OCI-LY1 (cell line): ENCODE data around the gene PKMYT1.

Experiments
- EZH2 ChIP-seq: fragments of 200-600 bp; sonication (generic), shearing (Covaris generic); IDR thresholded peaks from 2 replicates; pipeline ENCODE4 v1.8.0; 2017; ENCODE audit warnings: borderline replicate concordance, mixed run types, mild to moderate bottlenecking, antibody characterized with exemption, low read length, moderate library complexity, mixed read lengths
- TF ChIP-seq, protein P1 (sequence below): fragments of 200-600 bp; sonication (generic), shearing (Covaris generic); IDR thresholded peaks from 2 replicates; pipeline ENCODE4 v1.5.1; 2017; ENCODE audit warnings: mild to moderate bottlenecking, antibody characterized with exemption, low read length, moderate library complexity, mixed read lengths

- TF ChIP-seq, protein P1, sequence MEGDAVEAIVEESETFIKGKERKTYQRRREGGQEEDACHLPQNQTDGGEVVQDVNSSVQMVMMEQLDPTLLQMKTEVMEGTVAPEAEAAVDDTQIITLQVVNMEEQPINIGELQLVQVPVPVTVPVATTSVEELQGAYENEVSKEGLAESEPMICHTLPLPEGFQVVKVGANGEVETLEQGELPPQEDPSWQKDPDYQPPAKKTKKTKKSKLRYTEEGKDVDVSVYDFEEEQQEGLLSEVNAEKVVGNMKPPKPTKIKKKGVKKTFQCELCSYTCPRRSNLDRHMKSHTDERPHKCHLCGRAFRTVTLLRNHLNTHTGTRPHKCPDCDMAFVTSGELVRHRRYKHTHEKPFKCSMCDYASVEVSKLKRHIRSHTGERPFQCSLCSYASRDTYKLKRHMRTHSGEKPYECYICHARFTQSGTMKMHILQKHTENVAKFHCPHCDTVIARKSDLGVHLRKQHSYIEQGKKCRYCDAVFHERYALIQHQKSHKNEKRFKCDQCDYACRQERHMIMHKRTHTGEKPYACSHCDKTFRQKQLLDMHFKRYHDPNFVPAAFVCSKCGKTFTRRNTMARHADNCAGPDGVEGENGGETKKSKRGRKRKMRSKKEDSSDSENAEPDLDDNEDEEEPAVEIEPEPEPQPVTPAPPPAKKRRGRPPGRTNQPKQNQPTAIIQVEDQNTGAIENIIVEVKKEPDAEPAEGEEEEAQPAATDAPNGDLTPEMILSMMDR, result no peak
- TF ChIP-seq EZH2, result no peak
Measured at GRCh38 chr16:3001316-3001715, 21.1 kb upstream of the PKMYT1 start.
